Measurements from ENCODE around the gene TTC23.

TTC23 gene

DNA sequence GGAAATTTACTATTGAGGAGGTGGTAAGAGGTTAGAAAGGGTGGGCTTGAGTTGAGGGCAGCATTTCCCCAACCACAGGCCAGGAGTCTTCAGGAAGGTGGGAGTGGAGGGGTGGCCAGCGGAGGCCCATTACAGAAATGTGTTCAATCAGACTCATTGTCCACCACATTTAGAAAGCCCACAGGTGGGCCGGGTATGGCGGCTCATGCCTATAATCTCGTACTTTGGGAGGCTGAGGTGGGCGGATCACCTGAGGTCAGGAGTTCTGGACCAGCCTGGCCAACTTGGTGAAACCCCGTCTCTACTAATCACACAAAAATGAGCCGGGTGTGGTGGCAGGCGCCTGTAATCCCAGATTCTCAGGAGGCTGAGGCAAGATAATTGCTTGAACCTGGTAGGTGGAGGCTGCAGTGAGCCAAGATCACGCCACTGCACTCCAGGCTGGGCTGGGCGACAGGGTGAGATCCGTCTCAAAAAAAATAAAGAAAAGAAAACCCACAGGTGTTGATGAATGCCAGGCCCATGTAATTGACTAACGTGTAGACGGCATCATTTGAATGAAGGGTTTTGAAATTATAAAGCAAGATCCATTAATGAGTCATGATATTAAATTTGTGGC lies 156.7 kb downstream of the TTC23 start:
- Histone ChIP-seq H3K79me1 (ENCODE audit: low read length) (no peaks in the 10 kb centered on the region), H3K9ac (ENCODE audit: low read length) (no peak overlapping the region), H3K4me1 (ENCODE audit: control insufficient read depth in 1 of 2, insufficient read depth in 2 of 2, low read length in 2 of 2) (no peaks in the 10 kb centered on the region), H2AK5ac (ENCODE audit: low read length) (no peak overlapping the region), H3K27me3 (ENCODE audit: insufficient read depth, low read length) (no peaks in the 10 kb centered on the region), H2BK120ac (ENCODE audit: insufficient read depth, low read length, poor library complexity) (no peak overlapping the region), H4K12ac (ENCODE audit: low read depth, low read length) (no peak overlapping the region), H3K9me3 (ENCODE audit: insufficient read depth, low read depth, low read length) (no peaks in the 10 kb centered on the region), H3K14ac (ENCODE audit: low read length) (no peak overlapping the region), H3K4ac (ENCODE audit: low read depth, low read length) (no peak overlapping the region), H2BK5ac (ENCODE audit: low read depth, low read length, poor library complexity) (no peak overlapping the region), H3K18ac (ENCODE audit: low read length) (no peak overlapping the region), H2BK12ac (ENCODE audit: low read length) (no peak overlapping the region), H3K27ac (ENCODE audit: low read depth, low read length) (no peak overlapping the region), H4K8ac (ENCODE audit: low read depth, low read length) (no peak overlapping the region), H3K36me3 (ENCODE audit: control insufficient read depth in 1 of 2, insufficient read depth in 2 of 2, low read length in 2 of 2) (no peaks in the 10 kb centered on the region), H4K91ac (ENCODE audit: low read depth, low read length) (no peak overlapping the region), H2AFZ (ENCODE audit: insufficient read depth, low read length, poor library complexity) (no peak overlapping the region), H3K79me2 (ENCODE audit: control insufficient read depth, insufficient read depth, low read length, poor library complexity) (no peaks in the 10 kb centered on the region), H3K4me3 (ENCODE audit: low read depth, low read length) (no peak overlapping the region), H3K23ac (ENCODE audit: low read length) (no peak overlapping the region), H3K4me2 (ENCODE audit: low read length) (no peak overlapping the region)
- no CpG with 5 or more reads among the region's 13 CpGs for WGBS (ENCODE audit: extremely low coverage, insufficient coverage, insufficient read length)
- no peak for DNase-seq

DNA sequence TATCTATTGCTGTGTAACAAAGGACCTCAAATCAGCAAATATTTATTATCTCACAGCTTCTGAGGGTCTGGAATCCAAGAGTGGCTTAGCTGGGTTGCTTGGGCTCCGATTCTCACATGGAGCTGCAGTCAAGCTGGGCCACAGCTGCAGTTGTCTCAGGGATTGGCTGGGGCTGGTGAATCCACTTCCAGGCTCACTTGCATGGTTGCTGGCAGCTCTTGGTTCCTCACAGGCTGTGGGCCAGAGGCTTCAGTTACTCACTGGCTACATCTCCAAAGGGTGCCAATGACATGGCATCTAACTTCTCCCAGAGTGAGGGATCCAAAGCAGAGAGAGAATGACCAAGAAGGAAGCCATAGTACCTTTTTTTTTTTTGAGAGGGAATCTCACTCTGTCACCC lies 158.4 kb downstream of the TTC23 start:
- no peak overlapping the region for H3K14ac ChIP-seq (ENCODE audit: low read length)
- WGBS (ENCODE audit: extremely low coverage, insufficient coverage, insufficient read length), result no CpG with 5 or more reads among the region's 1 CpG
- no peak overlapping the region for H2BK120ac ChIP-seq (ENCODE audit: insufficient read depth, low read length, poor library complexity)
- no peak overlapping the region for H3K9ac ChIP-seq (ENCODE audit: low read length)
- H3K79me1 ChIP-seq (ENCODE audit: low read length), result no peaks in the 10 kb centered on the region
- H3K36me3 ChIP-seq (ENCODE audit: control insufficient read depth in 1 of 2, insufficient read depth in 2 of 2, low read length in 2 of 2), result no peaks in the 10 kb centered on the region
- no peak overlapping the region for H3K4ac ChIP-seq (ENCODE audit: low read depth, low read length)
- no peaks in the 10 kb centered on the region for H3K4me1 ChIP-seq (ENCODE audit: control insufficient read depth in 1 of 2, insufficient read depth in 2 of 2, low read length in 2 of 2)
- H3K27me3 ChIP-seq (ENCODE audit: insufficient read depth, low read length), result no peaks in the 10 kb centered on the region
- DNase-seq, result no peak
- no peak overlapping the region for H3K23ac ChIP-seq (ENCODE audit: low read length)
- no peaks in the 10 kb centered on the region for H3K9me3 ChIP-seq (ENCODE audit: insufficient read depth, low read depth, low read length)
- H2AK5ac ChIP-seq (ENCODE audit: low read length), result no peak overlapping the region
- no peak overlapping the region for H2BK5ac ChIP-seq (ENCODE audit: low read depth, low read length, poor library complexity)
- H3K4me3 ChIP-seq (ENCODE audit: low read depth, low read length), result no peak overlapping the region
- no peak overlapping the region for H3K27ac ChIP-seq (ENCODE audit: low read depth, low read length)
- no peak overlapping the region for H4K91ac ChIP-seq (ENCODE audit: low read depth, low read length)
- no peak overlapping the region for H3K4me2 ChIP-seq (ENCODE audit: low read length)
- H3K18ac ChIP-seq (ENCODE audit: low read length), result no peak overlapping the region
- H3K79me2 ChIP-seq (ENCODE audit: control insufficient read depth, insufficient read depth, low read length, poor library complexity), result no peaks in the 10 kb centered on the region
- no peak overlapping the region for H2AFZ ChIP-seq (ENCODE audit: insufficient read depth, low read length, poor library complexity)
- no peak overlapping the region for H4K8ac ChIP-seq (ENCODE audit: low read depth, low read length)
- no peak overlapping the region for H4K12ac ChIP-seq (ENCODE audit: low read depth, low read length)
- H2BK12ac ChIP-seq (ENCODE audit: low read length), result no peak overlapping the region

DNA sequence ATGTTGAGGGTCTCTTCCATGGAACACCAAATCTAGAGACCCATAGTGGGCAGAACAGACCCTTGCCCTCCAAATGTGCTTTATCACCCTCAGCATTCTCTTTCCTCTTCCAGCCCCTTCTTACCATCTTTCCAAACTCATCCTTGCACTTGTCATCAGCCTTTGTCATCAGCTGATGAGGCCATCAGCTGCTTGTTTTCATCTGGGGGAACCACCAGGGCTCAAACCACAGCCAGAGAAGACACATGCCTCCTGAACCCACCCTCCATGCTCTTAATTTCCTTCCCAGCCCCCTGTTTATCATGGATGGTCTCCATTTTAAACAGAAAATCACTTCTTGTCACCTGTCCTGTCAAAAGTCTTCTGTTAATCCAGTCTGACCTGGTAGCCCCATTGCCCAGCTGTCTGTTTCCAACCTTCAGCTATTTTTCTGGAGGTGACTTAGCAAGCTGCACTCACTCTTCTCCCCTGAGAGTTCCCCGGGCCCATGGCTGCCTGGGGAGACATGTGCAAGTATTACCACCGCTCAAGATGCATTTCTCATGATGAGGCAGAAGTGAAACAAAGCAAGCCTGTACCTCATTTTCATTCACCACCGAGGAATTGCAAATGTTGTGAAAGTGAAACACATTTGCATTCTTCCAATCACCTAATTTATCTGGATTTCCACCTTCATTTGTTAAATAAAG lies 159.2 kb downstream of the TTC23 start:
- H3K27ac ChIP-seq (ENCODE audit: low read depth, low read length), result no peak overlapping the region
- H3K79me1 ChIP-seq (ENCODE audit: low read length), result no peaks in the 10 kb centered on the region
- no peaks in the 10 kb centered on the region for H3K27me3 ChIP-seq (ENCODE audit: insufficient read depth, low read length)
- no peak overlapping the region for H4K12ac ChIP-seq (ENCODE audit: low read depth, low read length)
- H3K4ac ChIP-seq (ENCODE audit: low read depth, low read length), result no peak overlapping the region
- no peaks in the 10 kb centered on the region for H3K9me3 ChIP-seq (ENCODE audit: insufficient read depth, low read depth, low read length)
- H3K4me2 ChIP-seq (ENCODE audit: low read length), result no peak overlapping the region
- no peak overlapping the region for H3K14ac ChIP-seq (ENCODE audit: low read length)
- no peak for DNase-seq
- H3K23ac ChIP-seq (ENCODE audit: low read length), result no peak overlapping the region
- H2AFZ ChIP-seq (ENCODE audit: insufficient read depth, low read length, poor library complexity), result no peak overlapping the region
- H2BK12ac ChIP-seq (ENCODE audit: low read length), result no peak overlapping the region
- no peak overlapping the region for H3K4me3 ChIP-seq (ENCODE audit: low read depth, low read length)
- no peak overlapping the region for H2AK5ac ChIP-seq (ENCODE audit: low read length)
- no peaks in the 10 kb centered on the region for H3K79me2 ChIP-seq (ENCODE audit: control insufficient read depth, insufficient read depth, low read length, poor library complexity)
- no peak overlapping the region for H2BK5ac ChIP-seq (ENCODE audit: low read depth, low read length, poor library complexity)
- no peak overlapping the region for H3K18ac ChIP-seq (ENCODE audit: low read length)
- H3K9ac ChIP-seq (ENCODE audit: low read length), result no peak overlapping the region
- no peak overlapping the region for H2BK120ac ChIP-seq (ENCODE audit: insufficient read depth, low read length, poor library complexity)
- no peak overlapping the region for H4K91ac ChIP-seq (ENCODE audit: low read depth, low read length)
- H4K8ac ChIP-seq (ENCODE audit: low read depth, low read length), result no peak overlapping the region
- no CpG with 5 or more reads among the region's 3 CpGs for WGBS (ENCODE audit: extremely low coverage, insufficient coverage, insufficient read length)
- H3K4me1 ChIP-seq (ENCODE audit: control insufficient read depth in 1 of 2, insufficient read depth in 2 of 2, low read length in 2 of 2), result no peaks in the 10 kb centered on the region
- H3K36me3 ChIP-seq (ENCODE audit: control insufficient read depth in 1 of 2, insufficient read depth in 2 of 2, low read length in 2 of 2), result no peaks in the 10 kb centered on the region

DNA sequence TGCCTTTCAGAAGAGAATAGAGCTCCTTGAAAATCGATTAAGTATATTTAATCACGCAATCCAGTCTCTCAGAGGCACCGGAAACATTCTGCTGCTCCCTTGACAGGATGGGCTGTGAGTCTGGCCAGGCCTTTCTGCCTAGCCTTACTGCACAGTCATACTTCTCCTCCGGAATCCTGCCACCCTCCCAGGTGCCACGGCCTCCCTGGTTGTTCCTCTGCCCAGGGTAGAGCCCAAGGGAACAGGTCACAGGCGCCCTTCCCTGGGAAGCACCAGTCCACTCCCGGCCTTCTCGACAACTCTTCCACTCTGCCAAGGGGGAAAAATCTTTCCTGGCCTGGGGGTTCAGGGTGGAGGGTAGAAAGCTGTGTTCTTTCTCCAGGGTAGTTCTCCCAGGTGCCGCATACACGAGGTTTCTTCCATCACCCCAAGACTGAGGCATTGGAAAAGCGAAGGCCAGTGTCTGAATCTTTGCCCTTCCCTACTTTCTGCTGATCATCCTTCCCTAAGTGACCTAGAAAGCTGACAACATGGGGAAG lies 161.9 kb downstream of the TTC23 start:
- Histone ChIP-seq H4K91ac (ENCODE audit: low read depth, low read length) (no peak overlapping the region), H2BK120ac (ENCODE audit: insufficient read depth, low read length, poor library complexity) (no peak overlapping the region), H3K27ac (ENCODE audit: low read depth, low read length) (no peak overlapping the region), H3K79me1 (ENCODE audit: low read length) (no peaks in the 10 kb centered on the region), H3K9me3 (ENCODE audit: insufficient read depth, low read depth, low read length) (no peaks in the 10 kb centered on the region), H4K12ac (ENCODE audit: low read depth, low read length) (no peak overlapping the region), H3K4me3 (ENCODE audit: low read depth, low read length) (no peak overlapping the region), H2AFZ (ENCODE audit: insufficient read depth, low read length, poor library complexity) (no peak overlapping the region), H3K36me3 (ENCODE audit: control insufficient read depth in 1 of 2, insufficient read depth in 2 of 2, low read length in 2 of 2) (no peaks in the 10 kb centered on the region), H3K14ac (ENCODE audit: low read length) (no peak overlapping the region), H2BK12ac (ENCODE audit: low read length) (no peak overlapping the region), H3K27me3 (ENCODE audit: insufficient read depth, low read length) (no peaks in the 10 kb centered on the region), H3K4me2 (ENCODE audit: low read length) (no peak overlapping the region), H3K23ac (ENCODE audit: low read length) (no peak overlapping the region), H2AK5ac (ENCODE audit: low read length) (no peak overlapping the region), H3K9ac (ENCODE audit: low read length) (no peak overlapping the region), H3K4ac (ENCODE audit: low read depth, low read length) (no peak overlapping the region), H3K79me2 (ENCODE audit: control insufficient read depth, insufficient read depth, low read length, poor library complexity) (no peaks in the 10 kb centered on the region), H3K4me1 (ENCODE audit: control insufficient read depth in 1 of 2, insufficient read depth in 2 of 2, low read length in 2 of 2) (no peaks in the 10 kb centered on the region), H4K8ac (ENCODE audit: low read depth, low read length) (no peak overlapping the region), H2BK5ac (ENCODE audit: low read depth, low read length, poor library complexity) (no peak overlapping the region), H3K18ac (ENCODE audit: low read length) (no peak overlapping the region)
- no peak for DNase-seq
- WGBS (ENCODE audit: extremely low coverage, insufficient coverage, insufficient read length), result no CpG with 5 or more reads among the region's 11 CpGs
